ENCODE results near the gene AMOTL1.

GRCh38 chr11:94784884-94785283 is 16.7 kb downstream of the AMOTL1 start:
- no peak for TF ChIP-seq CTCF (IDR thresholded peaks at IDR 0.05; ENCODE audit: extremely low read depth in 1 of 2, insufficient read depth in 1 of 2, low read depth in 1 of 2, low read length in 2 of 2)
- no peak for TF ChIP-seq EZH2 (IDR thresholded peaks at IDR 0.05; ENCODE audit: borderline replicate concordance, low read depth, low read length, severe bottlenecking)
- TF ChIP-seq POLR2A (IDR thresholded peaks at IDR 0.05; ENCODE audit: low read depth, low read length), result no peak
- TF ChIP-seq MYC (IDR thresholded peaks at IDR 0.05; ENCODE audit: low read depth, low read length), result no peak
- no peak for TF ChIP-seq MAX (IDR thresholded peaks at IDR 0.05; ENCODE audit: insufficient read depth, insufficient read length)
- no peak for TF ChIP-seq FOS (IDR thresholded peaks at IDR 0.05; ENCODE audit: borderline replicate concordance, insufficient read depth, low read length)
- TF ChIP-seq POLR2AphosphoS5 (IDR thresholded peaks at IDR 0.05; ENCODE audit: insufficient read depth, low read depth, low read length), result no peak
- no peak for TF ChIP-seq GATA2 (IDR thresholded peaks at IDR 0.05; ENCODE audit: insufficient read depth, insufficient read length, low read depth, low read length)

All from endothelial cell of umbilical vein (primary cell).